ENCODE measurements around the gene VSTM2L. TPM values are rescaled to one million over a fixed set of nuclear protein-coding genes. Genes with fewer than 3 reads are reported as not detected.

Gene VSTM2L
- total RNA-seq, 2 experiments from 2014 or later: 0.17 TPM; not detected in 1

- Histone ChIP-seq H3K9me2 (ENCODE audit: insufficient read depth, low read length) (no peaks in the 10 kb centered on the region), H2AFZ (ENCODE audit: low read length) (no peak overlapping the region), H3K4me2 (ENCODE audit: low read length) (no peak overlapping the region), H3K4me1 (ENCODE audit: insufficient read depth, low read length, poor library complexity, severe bottlenecking) (no peaks in the 10 kb centered on the region), H3K79me2 (ENCODE audit: insufficient read depth, low read depth, low read length) (no peaks in the 10 kb centered on the region), H3K36me3 (ENCODE audit: insufficient read depth, low read length) (no peaks in the 10 kb centered on the region), H4K20me1 (ENCODE audit: insufficient read depth, low read length) (no peaks in the 10 kb centered on the region), H3K9me3 (ENCODE audit: low read length) (no peaks in the 10 kb centered on the region), H3K4me3 (ENCODE audit: low read depth, low read length, poor library complexity, severe bottlenecking) (no peak overlapping the region), H3K27ac (ENCODE audit: low read depth, low read length, poor library complexity, severe bottlenecking) (no peak overlapping the region)
- ChIA-PET POLR2A (no interaction called here), CTCF (ENCODE audit: unreplicated experiment) (no interaction called here)
- TF ChIP-seq EZH2phosphoT487 (IDR thresholded peaks at IDR 0.05; ENCODE audit: borderline replicate concordance, low read depth, low read length): no peak
- TF ChIP-seq CTCF (conservative IDR thresholded peaks at IDR 0.05; ENCODE audit: low read length): peak; percentile 51
- intact Hi-C loops (cut with micrococcal nuclease; ENCODE audit: unreplicated experiment): loop anchor here (5.0 kb wide), 1 partner anchor 245 kb away; no protein-coding TSS in a partner anchor
- no TSS peak for BruUV-seq (replicated peaks)
- peak; percentile 14 for DNase-seq (ENCODE audit: low spot score)
Measured at GRCh38 chr20:37896932-37897548, 5.9 kb upstream of the VSTM2L start.

GRCh38 chr20:37898233-37899104 lies 4.5 kb upstream of the VSTM2L start:
- Histone ChIP-seq H3K4me2 (ENCODE audit: low read length) (no peak overlapping the region), H3K4me1 (ENCODE audit: insufficient read depth, low read length, poor library complexity, severe bottlenecking) (no peaks in the 10 kb centered on the region), H2AFZ (ENCODE audit: low read length) (no peak overlapping the region), H3K27ac (ENCODE audit: low read depth, low read length, poor library complexity, severe bottlenecking) (no peak overlapping the region), H3K9me2 (ENCODE audit: insufficient read depth, low read length) (no peaks in the 10 kb centered on the region), H3K36me3 (ENCODE audit: insufficient read depth, low read length) (no peaks in the 10 kb centered on the region), H3K4me3 (ENCODE audit: low read depth, low read length, poor library complexity, severe bottlenecking) (no peak overlapping the region), H3K9me3 (ENCODE audit: low read length) (no peaks in the 10 kb centered on the region), H4K20me1 (ENCODE audit: insufficient read depth, low read length) (no peaks in the 10 kb centered on the region), H3K79me2 (ENCODE audit: insufficient read depth, low read depth, low read length) (no peaks in the 10 kb centered on the region)
- intact Hi-C loops (cut with micrococcal nuclease; ENCODE audit: unreplicated experiment): loop anchor here (5.0 kb wide), 1 partner anchor 246 kb away; no protein-coding TSS in a partner anchor
- DNase-seq (ENCODE audit: low spot score): no peak
- BruUV-seq (replicated peaks): no TSS peak
- ChIA-PET POLR2A (no interaction called here), CTCF (ENCODE audit: unreplicated experiment) (no interaction called here)
- TF ChIP-seq EZH2phosphoT487 (IDR thresholded peaks at IDR 0.05; ENCODE audit: borderline replicate concordance, low read depth, low read length) (no peak), CTCF (conservative IDR thresholded peaks at IDR 0.05; ENCODE audit: low read length) (no peak)

Measured in OCI-LY7 (cell line).